Measurements from ENCODE around the gene PGM1. TPM values are rescaled to one million over a fixed set of nuclear protein-coding genes. Genes with fewer than 3 reads are reported as not detected.
A peak's percentile ranks its signal among the peaks of the same experiment; 100 is the strongest.

The PGM1 gene
- total RNA-seq, 1 donor: 52.4 TPM

DNA sequence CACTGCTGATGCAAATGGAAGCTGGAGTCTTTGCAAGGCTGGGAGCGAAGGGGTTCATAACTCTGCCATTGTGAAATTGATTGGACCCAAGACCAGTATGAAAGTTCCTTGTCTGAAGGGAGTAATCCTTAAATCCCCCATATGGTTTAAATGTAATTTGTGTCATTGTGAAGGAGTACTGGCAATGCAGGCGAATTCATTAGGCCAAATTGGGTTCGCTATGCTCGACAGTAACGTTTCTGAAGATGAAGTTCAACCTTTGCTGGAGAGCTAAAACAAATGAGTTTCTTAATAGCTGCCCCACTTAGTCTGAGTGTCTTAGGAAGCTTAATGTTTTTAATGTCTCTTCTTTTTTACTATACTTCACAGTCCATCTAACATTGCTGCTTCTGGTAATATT lies 27.5 kb downstream of the PGM1 start:
- DNase-seq (ENCODE audit: low read depth): no peak
- TF ChIP-seq, protein P1, sequence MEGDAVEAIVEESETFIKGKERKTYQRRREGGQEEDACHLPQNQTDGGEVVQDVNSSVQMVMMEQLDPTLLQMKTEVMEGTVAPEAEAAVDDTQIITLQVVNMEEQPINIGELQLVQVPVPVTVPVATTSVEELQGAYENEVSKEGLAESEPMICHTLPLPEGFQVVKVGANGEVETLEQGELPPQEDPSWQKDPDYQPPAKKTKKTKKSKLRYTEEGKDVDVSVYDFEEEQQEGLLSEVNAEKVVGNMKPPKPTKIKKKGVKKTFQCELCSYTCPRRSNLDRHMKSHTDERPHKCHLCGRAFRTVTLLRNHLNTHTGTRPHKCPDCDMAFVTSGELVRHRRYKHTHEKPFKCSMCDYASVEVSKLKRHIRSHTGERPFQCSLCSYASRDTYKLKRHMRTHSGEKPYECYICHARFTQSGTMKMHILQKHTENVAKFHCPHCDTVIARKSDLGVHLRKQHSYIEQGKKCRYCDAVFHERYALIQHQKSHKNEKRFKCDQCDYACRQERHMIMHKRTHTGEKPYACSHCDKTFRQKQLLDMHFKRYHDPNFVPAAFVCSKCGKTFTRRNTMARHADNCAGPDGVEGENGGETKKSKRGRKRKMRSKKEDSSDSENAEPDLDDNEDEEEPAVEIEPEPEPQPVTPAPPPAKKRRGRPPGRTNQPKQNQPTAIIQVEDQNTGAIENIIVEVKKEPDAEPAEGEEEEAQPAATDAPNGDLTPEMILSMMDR (IDR thresholded peaks at IDR 0.05; ENCODE audit: insufficient read depth, low read length): no peak
- no peak overlapping the region for H3K4me3 ChIP-seq (ENCODE audit: low read depth, low read length)

DNA sequence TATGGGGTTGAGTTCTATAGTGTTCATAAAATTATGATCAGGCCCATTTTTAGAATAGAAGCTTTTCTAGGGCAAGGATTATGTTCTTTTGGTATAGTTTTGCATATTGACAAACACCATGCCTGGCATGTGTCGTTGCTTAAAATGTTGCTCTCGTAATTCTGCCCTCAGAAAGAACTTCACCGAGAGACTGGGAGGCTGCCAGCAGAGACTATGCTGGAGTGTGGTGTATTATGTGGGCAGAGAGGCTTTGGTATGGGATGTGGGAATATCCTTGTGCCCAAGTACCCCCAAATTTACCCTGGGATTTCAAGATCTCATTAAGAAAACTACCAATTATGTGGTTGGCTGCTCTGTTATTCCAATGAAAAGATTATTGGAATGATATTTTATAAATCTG lies 27.9 kb downstream of the PGM1 start:
- H3K4me3 ChIP-seq (ENCODE audit: low read depth, low read length): no peak overlapping the region
- TF ChIP-seq, protein P1 (IDR thresholded peaks at IDR 0.05; ENCODE audit: insufficient read depth, low read length): no peak
- no peak for DNase-seq (ENCODE audit: low read depth)

DNA sequence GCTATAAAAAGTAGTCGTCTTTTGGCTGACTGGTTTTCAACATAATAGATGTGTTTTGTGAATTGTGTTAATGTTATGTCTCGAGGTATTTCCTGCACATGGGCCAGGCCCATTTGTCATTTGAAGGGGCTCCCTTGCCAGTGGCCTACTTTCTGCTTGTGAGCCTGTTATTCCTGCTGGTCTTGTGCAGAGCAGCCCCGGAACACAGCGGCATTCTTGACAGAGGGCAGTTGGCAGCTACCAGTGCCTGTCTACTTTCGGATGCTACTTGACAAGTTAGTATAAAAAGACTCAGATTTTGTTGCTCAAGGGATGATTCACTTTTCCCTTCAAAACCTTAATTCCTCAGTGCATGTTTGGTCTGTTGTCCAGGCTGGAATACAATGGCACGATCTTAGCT lies 28.5 kb downstream of the PGM1 start:
- H3K4me3 ChIP-seq (ENCODE audit: low read depth, low read length): no peak overlapping the region
- DNase-seq (ENCODE audit: low read depth): peak; percentile 83
- TF ChIP-seq, protein P1 (IDR thresholded peaks at IDR 0.05; ENCODE audit: insufficient read depth, low read length): no peak

DNA sequence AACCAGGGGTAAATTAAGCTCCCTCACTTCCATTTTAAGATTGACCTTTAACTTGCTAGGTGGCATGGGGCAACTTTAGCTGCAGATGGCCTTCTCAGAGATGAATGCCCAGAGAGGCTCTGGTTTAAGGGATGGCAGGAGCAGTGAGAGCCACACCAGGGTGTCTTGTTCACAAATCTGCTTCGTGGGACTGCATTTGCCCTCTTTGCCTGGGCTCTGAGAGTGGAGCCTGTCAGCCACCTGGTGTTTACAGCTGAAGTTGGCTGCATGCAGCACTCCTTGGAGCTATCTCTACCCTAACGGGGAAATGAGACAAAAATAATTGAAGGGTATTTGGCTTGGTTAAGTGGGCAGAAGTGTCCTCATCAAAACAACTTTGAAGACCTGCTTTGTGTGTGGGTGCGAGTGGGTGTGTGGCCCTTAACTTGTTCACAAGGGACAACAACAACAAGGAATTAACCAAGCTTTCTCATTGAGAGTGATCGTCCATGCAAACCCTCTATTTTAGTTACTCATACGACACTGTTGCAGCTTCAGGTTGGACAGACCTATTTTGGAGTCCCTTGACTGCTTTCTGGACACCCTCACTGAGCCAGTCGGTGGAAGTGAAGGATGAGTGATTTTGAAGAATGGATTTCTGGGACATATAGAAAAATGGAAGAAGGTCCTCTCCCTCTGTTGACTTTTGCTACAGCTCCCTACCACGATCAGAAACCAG lies 29.8 kb downstream of the PGM1 start:
- no peak overlapping the region for H3K4me3 ChIP-seq (ENCODE audit: low read depth, low read length)
- TF ChIP-seq, protein P1 (IDR thresholded peaks at IDR 0.05; ENCODE audit: insufficient read depth, low read length): no peak
- no peak for DNase-seq (ENCODE audit: low read depth)

DNA sequence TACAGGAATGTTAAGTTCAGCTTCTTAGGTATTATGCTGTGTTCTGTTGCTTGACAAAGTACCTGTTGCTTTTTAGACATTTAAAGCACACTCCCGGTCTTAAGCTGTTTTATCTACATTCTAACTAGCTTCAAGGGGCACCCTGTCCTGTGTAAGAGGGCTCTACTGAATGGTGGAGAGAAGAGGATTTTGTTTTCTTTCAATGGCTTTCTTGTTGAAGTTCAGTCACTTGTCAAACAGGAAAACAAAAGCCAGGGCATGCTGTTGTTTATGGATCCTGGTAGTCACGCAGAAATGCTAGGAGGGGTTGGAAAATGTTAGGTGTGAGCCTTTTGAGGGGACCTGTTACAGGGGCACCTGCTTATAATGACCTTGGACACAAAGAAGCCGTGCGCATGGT lies 30.7 kb downstream of the PGM1 start:
- no peak for DNase-seq (ENCODE audit: low read depth)
- TF ChIP-seq, protein P1 (IDR thresholded peaks at IDR 0.05; ENCODE audit: insufficient read depth, low read length): no peak
- no peak overlapping the region for H3K4me3 ChIP-seq (ENCODE audit: low read depth, low read length)

DNA sequence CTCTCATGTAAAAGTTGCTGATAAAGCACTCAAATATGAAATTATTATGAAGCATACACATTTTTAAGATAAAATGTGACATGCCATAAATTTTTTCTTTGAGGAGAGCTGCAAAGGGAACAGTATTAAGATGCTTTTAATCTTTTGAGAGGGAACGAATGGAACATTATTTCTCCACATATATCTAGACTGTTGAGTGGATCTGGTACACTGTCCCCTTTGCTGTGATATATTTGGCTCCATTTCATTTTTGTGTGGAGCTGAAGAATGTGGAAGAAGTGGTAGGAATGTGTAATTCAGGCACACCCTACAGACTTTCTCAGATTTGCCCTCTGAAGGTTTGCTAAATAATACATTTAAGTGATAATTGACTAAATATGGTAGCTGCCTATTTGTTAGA lies 31.7 kb downstream of the PGM1 start:
- H3K4me3 ChIP-seq (ENCODE audit: low read depth, low read length): no peak overlapping the region
- DNase-seq (ENCODE audit: low read depth): peak; percentile 81
- TF ChIP-seq, protein P1 (IDR thresholded peaks at IDR 0.05; ENCODE audit: insufficient read depth, low read length): peak; percentile 51

DNA sequence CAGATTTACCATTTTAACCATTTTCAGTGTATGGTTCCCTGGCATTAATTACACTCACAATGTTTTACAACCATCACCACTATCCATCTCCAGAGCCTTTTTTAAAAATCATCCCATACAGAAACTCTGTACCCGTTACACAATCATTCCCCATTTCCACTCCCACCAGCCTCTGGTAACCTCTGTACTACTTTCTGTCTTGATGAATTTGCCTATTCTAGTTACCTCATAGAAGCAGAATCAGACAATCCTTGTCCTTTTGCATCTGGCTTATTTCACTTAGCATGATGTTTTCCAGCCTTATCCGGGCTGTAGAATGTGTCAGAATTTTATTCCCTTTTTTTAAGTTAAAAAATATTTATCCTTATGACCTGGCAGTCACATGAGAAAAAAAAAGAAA lies 33.0 kb downstream of the PGM1 start:
- TF ChIP-seq, protein P1 (IDR thresholded peaks at IDR 0.05; ENCODE audit: insufficient read depth, low read length): no peak
- H3K4me3 ChIP-seq (ENCODE audit: low read depth, low read length): no peak overlapping the region
- DNase-seq (ENCODE audit: low read depth): peak; percentile 52

Measured in fibroblast of the aortic adventitia (primary cell).